Keratinocyte (primary cell): ENCODE results near the gene UBE2E1.

Source experiments
- CTCF ChIP-seq, 3 experiments: IDR thresholded peaks in 1 of 3; conservative IDR thresholded peaks in 1 of 3; optimal IDR thresholded peaks in 1 of 3; 2 replicates in 2 of 3; 3 replicates in 1 of 3; pipeline versions ENCODE3 to v1.5.1; 2011; ENCODE audit warnings: low read length in 3 of 3, mild to moderate bottlenecking in 3 of 3, moderate library complexity in 2 of 3, control low read depth in 1 of 3, inconsistent platforms in 1 of 3; ENCODE audit not compliant: insufficient read depth in 2 of 3; ENCODE audit errors: extremely low read depth in 1 of 3
- EZH2 ChIP-seq: IDR thresholded peaks from one replicate; pipeline ENCODE4 v1.6.1; 2012; ENCODE audit warnings: inconsistent platforms, mild to moderate bottlenecking, low read length, moderate library complexity

DNA sequence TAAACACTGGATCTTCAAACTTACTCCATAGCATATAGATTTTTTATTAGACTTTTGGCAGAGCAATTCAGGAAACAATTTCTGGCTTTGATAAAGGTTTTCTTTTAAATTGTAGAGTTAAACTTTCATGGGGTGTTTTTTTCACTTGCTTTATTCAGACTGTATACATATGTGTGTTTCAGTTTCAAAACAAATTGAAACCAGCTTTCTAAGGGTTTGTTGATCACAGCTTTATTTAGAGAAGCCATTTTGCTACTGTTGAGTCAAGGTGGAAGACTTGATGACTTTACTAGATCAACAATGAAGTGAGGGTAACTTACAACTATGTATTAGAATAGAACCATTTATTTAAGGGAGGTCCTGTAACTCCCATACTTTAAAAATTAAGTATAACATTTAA lies 6.2 kb downstream of the UBE2E1 start:
- TF ChIP-seq CTCF (optimal IDR thresholded peaks at IDR 0.05 in 1 of 3, IDR thresholded peaks at IDR 0.05 in 1 of 3, conservative IDR thresholded peaks at IDR 0.05 in 1 of 3; ENCODE audit: extremely low read depth in 1 of 3, insufficient read depth in 2 of 3, low read length in 3 of 3) (no peak), EZH2 (no peak)
